MCF 10A (cell line): ENCODE measurements around the gene PLCL1. TPM values are rescaled to one million over a fixed set of nuclear protein-coding genes. Genes with fewer than 3 reads are reported as not detected.

Experiments used
- BruUV-seq: library from RNA; stranded (reverse); fragments of 400-500 nt; replicated peaks from 2 replicates; lab custom pipeline; 2021; lab: Mats Ljungman, UMichigan
- CTCF ChIA-PET: fragments of 300-600 bp; sonication (Branson Sonifier 250); formaldehyde crosslinking; extraction: SDS; loops from one replicate; lab custom pipeline; 2021; ENCODE audit warnings: antibody characterized with exemption, inconsistent platforms; lab: Yijun Ruan, JAX
- POLR2A ChIA-PET: fragments of 300-600, 350-650 bp; sonication (Branson Sonifier 250); formaldehyde crosslinking; extraction: SDS; loops from one replicate; lab custom pipeline; 2020; ENCODE audit warnings: antibody characterized with exemption, inconsistent platforms; lab: Yijun Ruan, JAX
- DNase-seq: peaks from one replicate; pipeline ENCODE4 v3.0.0-alpha.2; 2018; ENCODE audit not compliant: unreplicated experiment
- H3K27ac Mint-ChIP-seq: one replicate; pipeline ENCODE4 v1.8.0; 2022; ENCODE audit warnings: mild to moderate bottlenecking, low read depth, mixed read lengths; ENCODE audit not compliant: unreplicated experiment
- H3K27me3 Mint-ChIP-seq: one replicate; pipeline ENCODE4 v1.8.0; 2022; ENCODE audit warnings: mixed read lengths; ENCODE audit not compliant: insufficient read depth, unreplicated experiment
- H3K36me3 Mint-ChIP-seq: one replicate; pipeline ENCODE4 v1.8.0; 2022; ENCODE audit warnings: mild to moderate bottlenecking, moderate library complexity, mixed read lengths; ENCODE audit not compliant: insufficient read depth, unreplicated experiment
- H3K4me1 Mint-ChIP-seq: one replicate; pipeline ENCODE4 v1.8.0; 2022; ENCODE audit warnings: mixed read lengths; ENCODE audit not compliant: insufficient read depth, unreplicated experiment
- H3K4me3 Mint-ChIP-seq: one replicate; pipeline ENCODE4 v1.8.0; 2022; ENCODE audit warnings: mild to moderate bottlenecking, moderate library complexity, mixed read lengths; ENCODE audit not compliant: unreplicated experiment
- H3K9me3 Mint-ChIP-seq: one replicate; pipeline ENCODE4 v1.8.0; 2022; ENCODE audit warnings: mixed read lengths; ENCODE audit not compliant: unreplicated experiment
- intact Hi-C: fragments of 100-400 bp; cut with micrococcal nuclease; formaldehyde crosslinking; loops from 2 replicates; pipeline ENCODE4 v1.14.1; 2022
- total RNA-seq: library from RNA; stranded (reverse); gene quantifications from 2 replicates; pipeline ENCODE4 v1.2.3, GENCODE V29; 2022
- TF ChIP-seq, protein P1 (sequence below): fragments of 200-600 bp; IDR thresholded peaks from one replicate; pipeline ENCODE4 v1.8.0; 2022; ENCODE audit warnings: antibody characterized with exemption, mild to moderate bottlenecking; ENCODE audit not compliant: unreplicated experiment

Gene PLCL1
- total RNA-seq, 1 experiment from 2014 or later = 0.12 TPM

- Mint-ChIP-seq H3K4me3 (no peak overlapping the region), H3K4me1 (no peaks in the 10 kb centered on the region), H3K27me3 (peaks cover 18% of the 10 kb centered on the region), H3K36me3 (no peaks in the 10 kb centered on the region), H3K27ac (no peak overlapping the region), H3K9me3 (no peaks in the 10 kb centered on the region)
- ChIA-PET POLR2A (no interaction called here), CTCF (interaction anchor here (0.6 to 1.8 kb wide), 2 partner anchors 64 to 108 kb away, joined by 3 to 5 read pairs; no protein-coding TSS in a partner anchor)
- BruUV-seq = no TSS peak
- no peak for DNase-seq
- intact Hi-C loops = no loop called here
- TF ChIP-seq, protein P1, sequence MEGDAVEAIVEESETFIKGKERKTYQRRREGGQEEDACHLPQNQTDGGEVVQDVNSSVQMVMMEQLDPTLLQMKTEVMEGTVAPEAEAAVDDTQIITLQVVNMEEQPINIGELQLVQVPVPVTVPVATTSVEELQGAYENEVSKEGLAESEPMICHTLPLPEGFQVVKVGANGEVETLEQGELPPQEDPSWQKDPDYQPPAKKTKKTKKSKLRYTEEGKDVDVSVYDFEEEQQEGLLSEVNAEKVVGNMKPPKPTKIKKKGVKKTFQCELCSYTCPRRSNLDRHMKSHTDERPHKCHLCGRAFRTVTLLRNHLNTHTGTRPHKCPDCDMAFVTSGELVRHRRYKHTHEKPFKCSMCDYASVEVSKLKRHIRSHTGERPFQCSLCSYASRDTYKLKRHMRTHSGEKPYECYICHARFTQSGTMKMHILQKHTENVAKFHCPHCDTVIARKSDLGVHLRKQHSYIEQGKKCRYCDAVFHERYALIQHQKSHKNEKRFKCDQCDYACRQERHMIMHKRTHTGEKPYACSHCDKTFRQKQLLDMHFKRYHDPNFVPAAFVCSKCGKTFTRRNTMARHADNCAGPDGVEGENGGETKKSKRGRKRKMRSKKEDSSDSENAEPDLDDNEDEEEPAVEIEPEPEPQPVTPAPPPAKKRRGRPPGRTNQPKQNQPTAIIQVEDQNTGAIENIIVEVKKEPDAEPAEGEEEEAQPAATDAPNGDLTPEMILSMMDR = no peak
Measured at GRCh38 chr2:198062826-198063225, 258.4 kb downstream of the PLCL1 start.

- no peak overlapping the region for H3K27ac Mint-ChIP-seq
- TF ChIP-seq, protein P1 = no peak
- POLR2A ChIA-PET = interaction anchor here (1.0 kb wide), 1 partner anchor 36 kb away, joined by 3 read pairs; no protein-coding TSS in a partner anchor
- no peaks in the 10 kb centered on the region for H3K4me1 Mint-ChIP-seq
- no TSS peak for BruUV-seq
- DNase-seq = no peak
- intact Hi-C loops = no loop called here
- H3K9me3 Mint-ChIP-seq = no peaks in the 10 kb centered on the region
- no peaks in the 10 kb centered on the region for H3K36me3 Mint-ChIP-seq
- H3K4me3 Mint-ChIP-seq = no peak overlapping the region
- peaks cover 18% of the 10 kb centered on the region for H3K27me3 Mint-ChIP-seq
- CTCF ChIA-PET = interaction anchor here (0.6 to 1.8 kb wide), 2 partner anchors 64 to 261 kb away, joined by 5 read pairs; no protein-coding TSS in a partner anchor
Measured at GRCh38 chr2:198063242-198063641, 258.8 kb downstream of the PLCL1 start.

- no peak for DNase-seq
- H3K4me3 Mint-ChIP-seq = no peak overlapping the region
- ChIA-PET POLR2A (no interaction called here), CTCF (interaction anchor here (1.1 to 1.2 kb wide), 2 partner anchors 12 to 54 kb away, joined by 4 read pairs; no protein-coding TSS in a partner anchor)
- intact Hi-C loops = no loop called here
- H3K4me1 Mint-ChIP-seq = no peaks in the 10 kb centered on the region
- H3K27me3 Mint-ChIP-seq = peaks cover 18% of the 10 kb centered on the region
- TF ChIP-seq, protein P1 = no peak
- no peak overlapping the region for H3K27ac Mint-ChIP-seq
- no peaks in the 10 kb centered on the region for H3K9me3 Mint-ChIP-seq
- H3K36me3 Mint-ChIP-seq = no peaks in the 10 kb centered on the region
- no TSS peak for BruUV-seq
Measured at GRCh38 chr2:198065322-198065721, 260.9 kb downstream of the PLCL1 start.

DNA sequence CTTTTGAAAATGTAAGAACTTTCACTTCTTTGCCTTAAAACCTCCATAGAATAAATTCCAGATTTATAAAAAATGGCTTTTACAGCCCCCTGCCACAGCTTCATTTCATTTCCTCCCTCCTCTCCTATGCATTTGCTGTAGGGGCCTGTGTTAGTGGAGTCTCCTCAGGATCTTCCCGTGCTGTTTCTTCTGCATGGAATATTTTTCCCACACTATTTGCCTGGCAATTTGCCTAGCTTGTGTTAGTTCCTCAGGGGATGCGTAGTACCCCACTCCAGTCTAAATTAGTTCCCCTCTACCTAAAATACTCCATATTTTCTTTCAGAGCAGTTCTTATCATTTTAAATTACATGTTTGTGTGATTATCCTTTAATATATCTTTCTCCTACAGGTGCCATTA lies 262.2 kb downstream of the PLCL1 start:
- Mint-ChIP-seq H3K27ac (no peak overlapping the region), H3K27me3 (peaks cover 18% of the 10 kb centered on the region), H3K4me1 (no peaks in the 10 kb centered on the region), H3K4me3 (no peak overlapping the region), H3K36me3 (no peaks in the 10 kb centered on the region), H3K9me3 (no peaks in the 10 kb centered on the region)
- intact Hi-C loops = no loop called here
- ChIA-PET CTCF (interaction anchor here (0.5 to 1.2 kb wide), 6 partner anchors 14 to 1565 kb away, joined by 3 to 6 read pairs (median 4); no protein-coding TSS in a partner anchor), POLR2A (no interaction called here)
- TF ChIP-seq, protein P1 = no peak
- BruUV-seq = no TSS peak
- no peak for DNase-seq
